Nucleus accumbens (tissue), 56 donors: ENCODE data around the gene CLN6.
"Not testable (repeated sequence)": the region's sequence is repeated elsewhere in the genome, so short reads cannot be mapped to it uniquely, and the experiment has no call there.

Source experiments
- DNase-seq, 56 donors: peaks; one replicate each; lab custom pipeline; 2025; lab: John Stamatoyannopoulos, UW

The CLN6 gene

GRCh38 chr15:68258692-68259091 lies 29.2 kb upstream of the CLN6 start:
- DNase-seq: no peak

GRCh38 chr15:68256675-68257450 lies 27.3 kb upstream of the CLN6 start:
- DNase-seq: peak in 55 of 56 donors; percentile 39 to 93 (median 83)

DNA sequence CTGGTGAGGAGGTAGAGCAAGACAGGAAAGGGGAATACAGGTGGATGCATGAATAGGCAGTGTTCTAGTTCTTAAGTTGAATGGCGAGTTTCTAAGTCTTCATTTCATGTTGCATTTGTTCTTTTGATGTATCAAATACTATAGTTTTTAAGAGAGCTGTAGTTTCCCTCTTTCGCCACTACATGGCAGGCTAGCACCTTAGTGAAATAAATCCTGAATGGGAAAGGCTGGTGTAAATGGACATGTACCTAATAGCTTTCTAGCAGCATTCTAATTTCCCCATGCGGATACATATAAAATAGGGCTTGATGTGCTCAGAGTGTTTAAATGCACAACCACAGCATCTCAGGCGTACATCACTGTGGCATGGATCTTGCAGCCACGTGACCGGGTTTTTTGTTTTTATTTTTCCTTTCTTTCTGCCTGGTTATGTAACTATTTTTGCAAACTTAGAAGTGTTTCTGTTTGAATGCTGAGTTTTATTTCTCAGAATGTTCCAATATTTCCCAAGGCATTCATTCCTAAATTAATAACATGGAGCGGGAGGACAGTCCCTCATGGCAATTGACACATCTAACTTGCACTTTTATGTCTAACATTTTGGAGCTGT lies 23.5 kb upstream of the CLN6 start:
- DNase-seq: peak in 12 of 56 donors; percentile 7 to 59 (median 24)

DNA sequence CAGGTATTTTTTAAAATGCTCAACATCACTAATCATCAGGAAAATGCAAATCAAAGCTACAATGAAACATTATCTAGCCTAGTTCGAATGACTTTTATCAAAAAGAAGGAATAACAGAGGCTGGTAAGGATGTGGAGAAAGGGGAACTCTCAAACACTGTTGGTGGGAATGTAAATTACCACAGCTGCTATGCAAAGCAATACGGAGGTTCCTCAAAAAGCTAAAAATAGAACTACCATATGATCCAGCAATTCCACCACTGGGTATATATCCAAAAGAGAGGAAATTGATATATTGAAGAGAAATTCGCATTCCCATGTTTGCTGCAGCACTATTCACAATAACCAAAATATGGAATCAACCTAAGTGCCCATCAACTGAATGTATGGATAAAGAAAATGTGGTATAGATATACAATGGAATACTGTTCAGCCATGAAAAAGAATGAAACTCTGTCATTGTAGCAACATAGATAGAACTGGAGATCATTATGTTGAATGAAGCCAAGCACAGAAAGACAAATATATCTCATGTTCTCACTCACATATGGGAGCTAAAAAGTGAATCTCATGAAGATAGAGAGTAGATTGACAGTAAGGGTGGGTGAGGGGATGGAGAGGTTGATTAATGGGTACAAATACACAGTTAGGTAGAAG lies 19.7 kb upstream of the CLN6 start:
- DNase-seq: no peak

DNA sequence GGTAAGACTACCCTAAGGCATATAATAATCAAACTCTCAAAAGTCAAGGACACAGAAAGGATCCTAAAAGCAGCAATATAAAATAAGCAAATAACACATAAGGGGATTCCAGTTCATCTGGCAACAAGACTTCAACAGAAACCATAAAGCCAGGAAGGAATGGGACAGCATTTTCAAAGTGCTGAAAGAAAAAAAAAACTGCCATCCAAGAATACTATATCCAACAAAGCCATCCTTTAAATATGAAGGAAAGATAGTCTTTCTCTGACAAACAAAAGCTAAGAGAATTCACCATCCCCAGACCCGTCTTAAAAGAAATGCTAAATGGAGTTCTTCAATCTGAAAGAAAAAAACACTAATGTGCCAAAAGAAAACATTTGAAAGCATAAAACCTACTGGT lies 14.7 kb upstream of the CLN6 start:
- DNase-seq: no peak

- DNase-seq: no peak
Measured at GRCh38 chr15:68241088-68241935, 11.8 kb upstream of the CLN6 start.

DNA sequence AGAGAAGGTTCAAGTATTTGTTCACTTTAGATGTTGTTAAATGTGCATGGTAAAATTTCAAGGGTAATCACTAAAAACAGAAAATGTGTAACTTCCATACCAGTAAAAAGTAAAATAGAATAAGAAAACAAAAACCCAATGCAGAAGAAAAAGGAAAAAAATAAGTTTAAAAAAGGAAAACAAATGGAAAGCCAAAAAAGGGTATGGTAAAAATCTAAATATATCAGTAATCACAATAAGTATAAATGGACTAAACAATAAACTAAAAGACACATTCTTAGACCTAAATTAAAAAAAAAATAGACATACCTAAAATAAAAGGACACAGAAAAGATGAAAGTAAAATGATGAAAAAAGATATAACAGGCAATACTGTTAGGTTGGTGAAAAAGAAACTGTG lies 9.5 kb upstream of the CLN6 start:
- DNase-seq: no peak

- DNase-seq: no peak
Measured at GRCh38 chr15:68235022-68235421, 5.5 kb upstream of the CLN6 start.

DNA sequence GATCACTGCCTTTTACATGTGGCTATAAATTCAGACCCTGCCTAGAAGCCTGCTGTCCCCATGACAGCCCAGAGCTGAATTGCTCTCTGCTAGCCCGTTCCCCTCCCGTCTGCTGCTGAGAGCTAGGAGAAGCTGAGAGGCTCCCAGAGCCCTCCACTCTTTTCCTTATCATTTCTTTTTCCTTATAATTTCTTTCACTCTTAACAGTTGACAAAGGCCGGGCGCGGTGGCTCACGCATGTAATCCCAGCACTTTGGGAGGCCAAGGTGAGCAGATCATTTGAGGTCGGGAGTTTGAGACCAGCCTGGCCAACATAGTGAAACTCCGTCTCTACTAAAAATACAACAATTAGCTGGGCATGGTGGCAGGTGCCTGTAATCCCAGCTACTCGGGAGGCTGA lies 5.0 kb upstream of the CLN6 start:
- DNase-seq: not testable (repeated sequence)

DNA sequence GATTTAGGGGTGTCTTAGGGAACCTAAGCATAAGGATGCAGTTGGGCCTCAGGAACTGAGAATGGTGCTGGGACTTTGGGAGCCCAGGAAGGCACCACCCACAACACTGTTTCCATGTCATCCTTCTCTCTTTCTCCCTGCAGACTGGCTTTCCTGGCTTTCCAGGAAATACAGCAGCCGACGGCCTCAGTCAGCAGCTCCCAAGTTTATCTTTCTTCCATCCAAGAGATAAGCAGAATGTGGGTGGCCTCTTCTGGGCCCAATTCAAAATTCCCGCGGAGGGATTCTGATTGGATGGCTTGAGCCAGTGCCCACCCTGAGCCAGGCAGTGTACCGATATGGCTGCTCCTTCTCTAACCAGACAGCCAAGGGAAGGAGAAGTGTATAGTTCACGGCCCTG lies 4.5 kb upstream of the CLN6 start:
- no peak for DNase-seq

DNA sequence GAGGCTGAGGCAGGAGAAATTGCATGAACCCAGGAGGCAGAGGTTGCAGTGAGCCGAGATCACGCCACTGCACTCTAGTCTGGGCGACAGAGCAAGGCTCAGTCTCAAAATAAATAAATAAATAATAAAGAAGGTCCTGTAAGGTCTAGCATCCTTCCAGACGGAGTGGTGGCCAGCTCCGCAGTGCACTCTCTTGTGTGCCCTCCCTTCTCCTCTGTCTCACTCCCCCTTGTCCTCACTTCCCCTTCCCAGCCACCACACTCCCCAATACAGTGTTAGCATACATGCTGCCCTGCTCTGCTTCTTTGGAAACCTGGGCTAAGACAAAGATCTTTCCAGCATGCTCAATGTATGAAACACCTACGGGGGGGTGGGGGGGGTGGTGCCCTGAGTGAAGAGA lies 3.4 kb upstream of the CLN6 start:
- peak in 3 of 56 donors; percentile 13 to 27 (median 19) for DNase-seq

DNA sequence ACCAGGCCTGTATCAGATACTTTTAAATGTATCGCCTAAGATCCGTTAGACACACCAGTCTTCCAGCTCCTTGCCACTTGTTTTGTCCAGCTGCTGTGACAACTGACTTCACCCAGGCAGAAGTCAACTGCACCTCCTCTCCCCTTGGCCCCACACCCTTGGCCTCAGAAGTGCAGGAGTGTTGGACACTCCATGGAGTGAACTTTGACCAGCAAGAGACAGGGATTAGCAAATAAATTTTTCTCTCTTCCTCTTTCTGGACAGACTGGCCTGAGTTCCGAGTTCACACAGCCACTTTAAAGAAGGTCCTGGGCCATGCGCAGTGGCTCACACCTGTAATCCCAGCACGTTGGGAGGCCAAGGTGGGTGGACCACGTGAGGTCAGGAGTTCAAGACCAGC lies 2.9 kb upstream of the CLN6 start:
- no peak for DNase-seq

- no peak for DNase-seq
Measured at GRCh38 chr15:68231102-68231818, 1.7 kb upstream of the CLN6 start.

DNA sequence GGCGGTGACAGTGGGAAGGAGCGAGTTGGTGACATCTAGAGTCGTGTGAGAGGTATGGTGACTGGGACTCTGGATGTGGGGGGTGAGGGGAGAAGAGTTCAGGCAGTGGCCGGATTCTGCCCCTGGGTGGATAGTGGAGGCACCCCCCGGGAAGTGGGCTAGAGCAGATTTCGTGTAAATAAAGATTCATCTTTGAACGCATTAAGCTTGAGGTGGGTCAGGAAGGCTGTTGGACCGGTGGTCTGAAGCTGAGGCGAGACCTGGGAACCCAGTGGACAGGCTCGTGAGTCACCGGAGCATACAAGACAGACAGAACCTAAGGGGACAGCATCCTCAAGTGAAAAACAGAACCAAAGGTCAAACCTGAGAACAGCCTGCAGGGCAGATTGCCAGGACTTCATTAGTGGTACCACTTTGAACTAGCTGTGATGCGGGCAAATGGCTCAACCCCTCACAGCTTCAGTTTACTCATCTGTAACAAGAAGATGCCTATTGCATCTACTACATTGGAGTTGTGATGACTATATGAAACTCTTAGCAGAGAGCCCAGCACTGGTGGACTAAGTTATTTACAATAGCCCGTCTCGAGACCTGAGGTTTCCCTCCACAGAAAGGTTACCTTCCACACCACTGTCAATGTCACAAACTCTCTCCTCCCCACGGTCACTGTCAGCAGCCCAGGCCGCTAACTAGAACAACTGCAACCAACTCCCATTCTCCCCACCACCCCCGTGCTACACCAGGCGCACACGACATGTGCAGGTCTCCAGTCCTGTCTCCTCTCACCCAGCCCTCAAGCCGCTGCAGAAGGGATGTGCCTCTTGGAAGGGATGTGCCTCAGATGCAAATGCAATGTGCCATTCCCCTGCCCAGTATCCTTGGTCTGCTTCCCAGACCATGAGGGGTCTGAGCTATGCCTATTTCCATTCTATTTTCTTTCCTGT lies 901 bp upstream of the CLN6 start:
- peak in 2 of 56 donors; percentile 22 to 54 for DNase-seq

GRCh38 chr15:68228971-68229385 lies 550 bp downstream of the CLN6 start:
- DNase-seq: peak in 1 of 56 donors; percentile 50

DNA sequence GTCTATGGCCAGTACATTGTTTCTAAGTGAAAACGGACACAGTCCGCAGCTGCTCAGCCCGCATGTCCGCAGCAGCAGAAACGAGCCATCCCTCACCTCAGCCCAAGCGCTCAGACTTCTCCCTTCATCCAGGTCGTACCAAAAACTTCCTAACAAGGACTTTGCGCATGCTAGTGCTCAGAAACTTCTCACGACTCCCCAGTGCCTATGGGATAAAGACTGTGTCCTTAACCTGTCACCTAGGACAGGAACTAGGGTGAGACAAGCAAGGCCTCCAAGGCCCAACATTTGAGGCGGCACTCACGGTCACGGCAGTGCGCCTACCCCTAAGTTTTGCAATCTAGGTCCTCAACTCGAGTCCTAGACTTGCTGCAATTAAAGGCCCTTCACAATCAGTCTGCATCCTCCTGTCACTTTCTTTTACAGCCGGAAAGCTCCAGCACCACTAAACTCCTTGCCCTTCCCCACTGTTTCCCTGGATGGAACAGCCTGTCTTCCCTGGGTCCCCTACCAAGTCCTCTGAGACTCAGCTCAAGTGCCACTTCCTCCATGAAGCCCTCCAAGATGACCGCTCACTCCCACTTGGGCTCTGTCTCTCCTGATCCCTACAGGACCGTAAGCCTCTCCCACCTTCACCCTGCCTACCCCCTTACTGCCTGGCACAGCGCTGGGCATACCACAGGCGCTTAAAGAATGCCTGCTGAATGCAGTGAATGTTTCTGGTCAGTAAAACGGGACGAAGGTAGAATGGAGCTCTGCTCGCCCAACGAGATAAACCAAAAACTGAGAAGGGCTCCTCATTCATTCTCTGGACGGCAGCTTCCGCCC lies 1.2 kb downstream of the CLN6 start:
- DNase-seq: no peak

DNA sequence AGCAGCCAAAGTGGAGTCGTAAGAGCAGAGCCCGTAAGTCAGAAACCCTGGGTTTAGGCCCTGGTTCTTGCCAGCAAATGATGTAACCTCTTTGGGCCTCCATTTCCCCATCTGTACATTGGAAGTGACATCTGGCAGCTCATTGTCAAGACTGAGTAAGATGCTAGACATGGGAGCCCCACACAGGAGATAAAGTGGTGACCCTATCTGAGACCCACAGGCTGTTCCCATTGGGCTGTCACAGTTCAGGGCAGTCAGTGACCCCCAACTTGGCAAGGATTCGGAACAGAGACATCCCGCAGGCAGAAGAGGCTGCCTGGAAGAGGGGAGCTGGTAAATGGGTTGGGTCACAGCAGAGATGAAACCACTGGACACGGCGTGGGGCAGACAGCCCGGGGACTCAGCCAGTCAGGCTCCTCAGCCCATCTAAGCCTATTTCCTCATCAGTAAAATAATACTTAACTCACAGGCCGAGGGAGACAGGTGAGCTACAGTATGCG lies 1.8 kb downstream of the CLN6 start:
- no peak for DNase-seq

DNA sequence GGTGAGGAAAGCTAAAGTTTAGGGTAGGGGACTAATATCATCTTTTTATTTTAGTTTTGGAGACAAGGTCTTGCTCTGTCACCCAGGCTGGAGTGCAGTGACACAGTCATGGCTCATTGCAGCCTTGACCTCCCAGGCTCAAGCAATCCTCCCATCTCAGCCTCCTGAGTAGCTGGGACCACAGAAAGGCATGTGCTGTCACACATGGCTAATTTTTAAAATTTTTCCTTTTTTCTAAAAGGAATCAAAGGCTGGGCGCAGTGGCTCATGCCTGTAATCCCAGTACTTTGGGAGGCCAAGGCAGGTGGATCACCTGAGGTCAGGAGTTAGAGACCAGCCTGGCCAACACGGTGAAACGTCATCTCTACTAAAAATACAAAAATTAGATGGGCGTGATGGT lies 4.1 kb downstream of the CLN6 start:
- not testable (repeated sequence) for DNase-seq
